Stimulated activated effector memory CD8-positive, alpha-beta T cell treated with anti-CD3 and anti-CD28 coated beads, Interleukin-12 subunit alpha, Interleukin-12 subunit beta, amount 100 ng/mL, for 72 hours (primary cell): Measurements from ENCODE around the gene ERN1.
"Not testable (repeated sequence)": the region's sequence is repeated elsewhere in the genome, so short reads cannot be mapped to it uniquely, and the experiment has no call there.

ENCODE experiments used
- ATAC-seq: fragments of 150-1000 bp; cut with Tn5 transposase; 2 replicates; pipeline ENCODE4 v1.10.0; 2021
- DNase-seq, 2 donors: peaks; one replicate each; pipeline ENCODE4 v3.0.0; 2021 to 2022; ENCODE audit warnings: low spot score in 2 of 2
- H3K27ac Mint-ChIP-seq: one replicate; pipeline ENCODE4 v1.8.0; 2022; ENCODE audit warnings: mild to moderate bottlenecking, mixed read lengths
- H3K36me3 Mint-ChIP-seq: one replicate; pipeline ENCODE4 v1.8.0; 2022; ENCODE audit warnings: mild to moderate bottlenecking, mixed read lengths
- H3K4me1 Mint-ChIP-seq: one replicate; pipeline ENCODE4 v1.8.0; 2022; ENCODE audit warnings: mixed read lengths
- H3K4me3 Mint-ChIP-seq: one replicate; pipeline ENCODE4 v1.8.0; 2022; ENCODE audit warnings: mild to moderate bottlenecking, mixed read lengths
- H3K9me3 Mint-ChIP-seq: one replicate; pipeline ENCODE4 v1.8.0; 2022; ENCODE audit warnings: mixed read lengths

ERN1 gene

DNA sequence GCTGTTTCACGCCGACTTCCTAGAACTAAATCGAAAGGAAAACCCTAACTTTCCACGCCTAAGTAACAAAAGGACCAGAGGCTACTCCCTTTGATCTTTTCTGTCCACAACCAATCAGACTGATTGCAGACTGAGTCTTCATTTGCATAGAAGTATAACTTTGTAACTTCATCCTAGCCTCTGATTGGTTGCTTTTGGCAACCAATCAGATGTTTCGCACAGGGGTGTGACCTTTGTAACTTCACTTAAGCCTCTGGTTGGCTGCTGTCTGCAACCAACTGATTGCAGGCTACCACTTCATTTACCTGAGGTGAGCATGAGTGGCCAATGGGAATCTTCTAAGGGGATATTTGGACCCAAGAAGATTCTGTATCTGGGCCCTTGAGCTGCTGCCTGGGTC is 92.1 kb downstream of the ERN1 start:
- peaks cover 87% of the 10 kb centered on the region for H3K36me3 Mint-ChIP-seq
- ATAC-seq (no peak), DNase-seq (no peak)
- peak overlapping the region; percentile 87 for H3K27ac Mint-ChIP-seq
- no peak overlapping the region for H3K4me3 Mint-ChIP-seq
- no peaks in the 10 kb centered on the region for H3K9me3 Mint-ChIP-seq
- peaks cover 34% of the 10 kb centered on the region for H3K4me1 Mint-ChIP-seq

DNA sequence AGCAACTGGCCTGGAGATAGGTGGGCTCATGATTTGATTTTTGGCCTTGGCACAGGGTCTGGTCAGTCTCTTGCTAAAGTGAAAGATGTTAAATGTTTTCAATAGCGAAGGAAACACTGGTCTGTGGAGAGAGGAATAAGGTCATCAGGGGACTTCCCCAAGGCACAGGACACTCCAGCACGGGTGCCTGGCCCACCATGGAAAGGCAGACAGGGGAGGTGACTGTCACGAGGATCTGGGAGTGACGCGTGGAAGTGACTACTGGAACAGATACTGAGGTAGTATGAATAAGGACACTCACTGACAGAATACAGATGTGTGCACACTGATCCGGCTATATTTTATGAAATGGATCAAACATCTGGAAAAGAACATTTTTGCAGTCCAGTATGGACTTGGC is 92.8 kb downstream of the ERN1 start:
- Mint-ChIP-seq H3K27ac (peak overlapping the region; percentile 80), H3K36me3 (peaks cover 81% of the 10 kb centered on the region), H3K4me3 (no peak overlapping the region), H3K9me3 (no peaks in the 10 kb centered on the region), H3K4me1 (peaks cover 31% of the 10 kb centered on the region)
- ATAC-seq (no peak), DNase-seq (no peak)

DNA sequence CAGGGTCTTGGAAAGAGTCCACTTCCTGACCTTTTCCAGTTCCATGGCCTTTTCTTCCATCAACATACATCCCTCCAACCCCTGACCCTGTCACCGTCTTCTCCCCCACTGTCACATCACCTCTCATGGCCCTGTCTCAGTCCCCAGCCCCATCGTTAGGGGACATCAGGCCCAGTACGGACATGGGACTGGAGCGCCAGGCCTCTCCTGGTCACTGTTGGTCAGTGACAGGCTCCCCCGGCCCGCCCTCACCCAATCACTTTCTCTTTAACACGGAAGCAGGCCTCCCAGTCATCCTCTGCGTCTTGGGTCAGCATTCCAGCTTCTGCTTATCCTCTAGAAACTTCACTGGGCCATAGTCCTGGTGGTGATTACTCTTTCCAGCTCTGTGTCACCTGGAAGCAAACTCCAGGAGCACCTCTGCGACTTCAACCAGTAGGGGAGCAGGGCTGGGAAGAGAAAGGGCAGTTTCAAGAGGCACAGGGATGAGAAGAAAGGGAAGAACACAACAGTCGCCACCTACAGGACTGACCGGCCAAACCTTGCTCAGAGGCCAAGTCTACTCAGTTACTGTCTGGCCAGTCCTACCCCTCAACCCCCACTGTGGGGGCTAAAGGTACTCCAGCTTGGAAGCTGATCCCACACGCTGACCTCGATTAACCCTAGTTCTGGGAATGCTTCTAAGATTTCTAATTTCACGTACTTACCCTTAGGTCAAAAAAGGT is 93.6 kb downstream of the ERN1 start:
- no peak for DNase-seq
- Mint-ChIP-seq H3K9me3 (no peaks in the 10 kb centered on the region), H3K36me3 (peaks cover 73% of the 10 kb centered on the region), H3K27ac (peak overlapping the region; percentile 80), H3K4me3 (no peak overlapping the region), H3K4me1 (peaks cover 23% of the 10 kb centered on the region)
- no peak for ATAC-seq

DNA sequence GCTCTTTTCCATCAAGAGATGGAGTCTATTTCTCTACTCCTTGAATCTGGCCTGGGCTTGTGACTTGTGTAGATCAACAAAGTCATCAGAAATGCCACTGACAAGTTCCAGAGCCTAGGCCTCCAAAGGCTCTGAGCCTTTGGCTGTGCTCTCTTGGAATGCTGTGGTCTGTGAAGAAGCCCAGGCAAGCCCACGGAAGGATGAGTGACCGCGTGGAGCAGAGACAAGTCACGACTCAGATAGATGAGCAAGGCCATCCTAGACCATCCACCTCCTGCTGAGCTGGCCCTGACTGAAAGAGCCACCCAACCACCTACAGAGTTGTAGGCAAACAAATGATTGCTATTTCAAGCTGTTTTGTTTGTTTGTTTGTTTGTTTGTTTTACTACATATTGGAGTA is 97.9 kb downstream of the ERN1 start:
- no peak overlapping the region for H3K4me3 Mint-ChIP-seq
- H3K36me3 Mint-ChIP-seq = peaks cover 42% of the 10 kb centered on the region
- ATAC-seq = peak; percentile 34
- peaks cover 16% of the 10 kb centered on the region for H3K4me1 Mint-ChIP-seq
- H3K27ac Mint-ChIP-seq = peak overlapping the region; percentile 52
- no peak for DNase-seq
- H3K9me3 Mint-ChIP-seq = no peaks in the 10 kb centered on the region

DNA sequence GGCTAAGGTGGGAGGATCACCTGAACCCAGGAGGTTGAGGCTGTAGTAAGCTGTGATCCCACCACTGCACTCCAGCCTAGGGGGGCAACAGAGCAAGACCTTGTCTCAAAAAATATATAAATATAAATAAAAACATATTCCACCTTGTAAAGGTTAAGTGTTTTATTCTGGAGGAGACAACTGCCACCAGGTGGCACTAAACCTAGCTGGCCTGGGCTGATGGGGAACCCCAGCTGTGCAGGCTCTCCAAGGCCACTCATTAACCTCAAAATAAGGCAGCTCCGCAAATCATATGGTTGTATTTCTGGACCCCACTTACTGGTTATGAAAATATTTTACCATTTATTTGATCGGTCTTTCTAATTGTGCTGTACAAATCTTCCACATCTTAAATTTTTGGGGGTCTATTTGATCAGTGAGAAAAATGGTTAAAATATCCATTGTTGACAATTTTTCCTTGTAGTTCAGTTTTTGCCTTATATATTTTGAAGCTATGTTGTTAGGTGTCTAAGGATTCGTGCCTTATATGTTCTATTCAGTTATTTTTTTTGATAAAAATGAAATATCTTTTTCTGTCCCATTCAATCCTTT is 101.0 kb downstream of the ERN1 start:
- no peak overlapping the region for H3K27ac Mint-ChIP-seq
- DNase-seq (peak; percentile 56 to 83), ATAC-seq (no peak)
- no peak overlapping the region for H3K4me3 Mint-ChIP-seq
- no peaks in the 10 kb centered on the region for H3K9me3 Mint-ChIP-seq
- H3K4me1 Mint-ChIP-seq = peaks cover 39% of the 10 kb centered on the region
- peaks cover 43% of the 10 kb centered on the region for H3K36me3 Mint-ChIP-seq

DNA sequence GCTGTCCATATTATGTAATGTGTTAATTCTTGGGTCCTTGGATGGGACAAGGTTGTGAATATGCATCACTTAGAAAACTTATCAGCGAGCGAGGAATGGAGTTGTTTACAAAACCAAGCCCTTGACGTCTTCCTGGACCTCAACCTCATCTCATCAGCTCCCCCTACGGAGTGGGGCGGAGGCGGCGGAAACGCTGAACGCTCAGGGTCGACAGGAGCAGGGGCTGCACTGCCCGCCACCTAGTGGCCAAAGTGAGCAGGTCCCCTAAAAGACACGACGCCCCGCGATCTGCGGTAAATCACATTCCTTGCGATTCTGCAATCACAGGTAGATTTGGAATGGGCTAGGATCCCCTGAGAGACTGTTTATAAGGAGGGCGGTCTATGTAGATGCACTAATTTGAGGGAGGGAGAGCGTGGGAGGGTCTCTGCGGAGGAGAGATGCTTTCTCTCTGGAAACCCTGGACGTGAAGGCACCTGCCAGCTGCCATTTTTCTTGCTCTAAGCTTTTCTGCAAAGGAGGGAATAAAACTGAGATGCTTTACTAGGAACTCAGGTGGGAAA is 104.1 kb downstream of the ERN1 start:
- Mint-ChIP-seq H3K27ac (peak overlapping the region; percentile 90), H3K36me3 (peaks cover 36% of the 10 kb centered on the region), H3K9me3 (no peaks in the 10 kb centered on the region), H3K4me1 (peaks cover 67% of the 10 kb centered on the region), H3K4me3 (peak overlapping the region; percentile 78)
- ATAC-seq (peak; percentile 80), DNase-seq (peak; percentile 84 to 91)

DNA sequence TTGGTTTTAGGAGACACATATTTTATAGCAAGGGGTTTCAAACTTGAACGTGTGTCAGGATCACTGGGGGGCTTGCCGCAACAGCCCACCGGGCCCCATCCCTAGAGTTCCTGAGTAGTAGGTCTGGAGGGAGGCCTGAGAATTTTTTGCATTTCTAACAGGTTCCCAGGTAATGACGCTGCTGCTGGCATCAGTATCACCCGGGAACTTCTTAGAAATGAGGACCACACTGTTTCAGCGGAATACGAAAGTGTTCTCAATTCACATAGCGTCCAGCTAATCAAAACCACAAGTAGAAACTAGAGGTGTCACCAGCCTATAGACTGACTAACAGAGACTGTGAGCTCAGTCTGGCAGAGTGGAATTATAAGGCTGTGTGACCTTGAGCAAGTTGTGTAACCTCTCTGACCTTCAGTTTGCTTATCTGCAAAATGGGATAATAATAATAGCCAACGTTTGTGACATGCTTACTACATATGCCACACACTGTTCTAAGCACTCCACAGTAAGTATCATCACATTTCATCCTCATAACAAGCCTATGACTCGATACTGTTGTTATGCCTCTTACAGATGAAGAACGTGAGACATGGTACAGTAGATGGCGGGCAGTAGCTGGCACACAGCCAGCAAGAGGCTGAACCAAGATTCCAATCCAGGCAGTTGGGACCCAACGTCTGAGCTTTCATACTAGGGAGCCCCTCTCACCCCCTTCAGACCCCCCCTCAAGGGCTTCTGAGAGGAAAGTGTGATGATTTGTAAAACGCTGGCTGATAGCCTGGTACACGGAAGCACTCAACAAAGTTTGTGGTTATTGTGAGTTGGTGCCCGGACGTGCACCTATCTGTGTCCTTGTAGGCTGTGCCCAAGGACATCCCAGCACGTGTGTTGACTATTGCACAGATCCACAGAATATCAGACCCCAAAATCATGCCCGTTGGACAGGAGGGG is 104.9 kb downstream of the ERN1 start:
- H3K27ac Mint-ChIP-seq = peak overlapping the region; percentile 90
- DNase-seq = peak; percentile 47 to 75
- peaks cover 69% of the 10 kb centered on the region for H3K4me1 Mint-ChIP-seq
- H3K9me3 Mint-ChIP-seq = no peaks in the 10 kb centered on the region
- ATAC-seq = peak; percentile 73
- H3K36me3 Mint-ChIP-seq = peaks cover 38% of the 10 kb centered on the region
- peak overlapping the region; percentile 78 for H3K4me3 Mint-ChIP-seq

DNA sequence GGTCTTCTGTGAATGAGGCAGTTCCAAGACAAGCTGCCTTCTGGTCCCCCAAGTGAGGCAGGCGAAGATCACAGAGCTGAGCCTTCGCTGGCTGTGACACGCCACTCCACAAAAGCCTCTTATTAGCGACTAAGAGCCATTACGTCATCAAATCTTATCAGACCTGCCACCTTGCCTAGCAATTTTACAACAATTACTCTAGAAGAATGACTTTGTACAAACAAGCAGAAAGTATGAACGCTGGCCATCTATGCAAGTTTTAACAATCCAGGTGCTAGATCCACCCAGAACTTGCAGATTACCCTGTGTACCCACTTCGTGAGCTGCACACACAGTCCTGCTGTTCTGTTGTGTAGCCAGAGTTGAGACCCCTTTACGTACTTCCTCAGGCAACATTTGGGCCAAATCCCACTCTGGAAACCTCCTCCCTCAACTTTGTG is 105.7 kb downstream of the ERN1 start:
- DNase-seq (no peak), ATAC-seq (no peak)
- Mint-ChIP-seq H3K4me1 (peaks cover 69% of the 10 kb centered on the region), H3K4me3 (peak overlapping the region; percentile 78), H3K27ac (peak overlapping the region; percentile 90), H3K9me3 (no peaks in the 10 kb centered on the region), H3K36me3 (peaks cover 37% of the 10 kb centered on the region)

DNA sequence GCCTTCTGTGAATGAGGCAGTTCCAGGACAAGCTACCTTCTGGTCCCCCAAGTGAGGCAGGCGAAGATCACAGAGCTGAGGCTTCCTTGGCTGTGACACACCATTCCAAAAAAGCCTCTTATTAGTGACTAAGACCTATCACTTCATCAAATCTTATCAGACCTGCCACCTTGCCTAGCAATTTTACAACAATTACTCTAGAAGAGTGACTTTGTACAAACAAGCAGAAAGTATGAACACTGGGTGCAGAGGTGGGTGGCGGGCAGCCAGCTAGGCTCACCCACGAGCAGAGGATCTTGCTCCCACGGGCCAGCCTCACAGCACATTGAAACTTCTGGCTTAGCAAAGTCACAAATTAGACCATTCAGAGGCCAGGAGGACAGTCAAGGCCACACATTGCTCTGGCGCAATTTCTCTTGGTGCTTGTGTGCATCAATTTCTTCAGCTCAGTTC is 107.3 kb downstream of the ERN1 start:
- Mint-ChIP-seq H3K36me3 (peaks cover 42% of the 10 kb centered on the region), H3K4me3 (peak overlapping the region; percentile 31), H3K4me1 (peaks cover 68% of the 10 kb centered on the region), H3K27ac (peak overlapping the region; percentile 84), H3K9me3 (no peaks in the 10 kb centered on the region)
- no peak for DNase-seq
- ATAC-seq = no peak

DNA sequence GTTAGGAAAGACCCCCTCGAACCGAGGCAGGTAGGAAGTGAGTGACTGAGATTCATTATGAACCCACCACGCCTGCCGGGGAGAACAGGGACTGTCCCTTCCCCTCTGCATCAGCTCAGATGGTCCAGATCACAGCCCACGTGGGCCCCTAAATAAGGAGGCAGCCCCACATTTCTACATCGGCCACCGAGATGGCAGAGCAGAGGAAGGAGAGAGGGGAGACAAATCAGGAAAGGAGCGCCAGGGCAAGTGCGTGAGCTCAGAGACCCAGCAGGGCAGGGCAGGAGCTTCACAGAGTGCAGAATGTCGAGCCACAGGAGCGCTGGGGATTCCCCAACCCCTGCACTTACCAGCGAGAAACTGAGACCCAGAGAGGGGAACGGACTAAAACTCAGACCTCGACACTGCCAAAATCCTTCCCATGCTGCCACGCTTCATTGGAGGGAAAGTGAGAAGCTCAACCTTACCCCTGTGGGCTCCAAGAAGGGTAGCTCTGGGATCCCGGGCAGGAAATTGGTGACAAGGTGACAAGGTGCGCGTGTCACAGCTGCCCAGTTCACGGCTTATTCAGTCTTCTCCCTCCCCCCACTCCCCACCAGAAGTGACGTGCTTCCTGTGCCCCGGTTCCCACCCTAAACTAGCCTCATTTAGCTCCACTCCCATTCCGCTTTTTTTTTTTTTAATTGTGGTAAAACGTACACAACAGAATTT is 109.7 kb downstream of the ERN1 start, which contains the start of gene ICAM2:
Gene ICAM2, minus strand, starts transcription at position 578 of the 711 bp plus-strand sequence. CDS start 13,942 bp downstream, outside the sequence.
- Mint-ChIP-seq H3K27ac (peak within 1 kb of the TSS; percentile 96), H3K9me3 (no peaks in the 10 kb centered on the region), H3K36me3 (peaks cover 35% of the 10 kb centered on the region), H3K4me1 (peaks cover 65% of the 10 kb centered on the region), H3K4me3 (peak within 1 kb of the TSS; percentile 90)
- ATAC-seq (peak; percentile 82), DNase-seq (peak; percentile 67 to 90)

DNA sequence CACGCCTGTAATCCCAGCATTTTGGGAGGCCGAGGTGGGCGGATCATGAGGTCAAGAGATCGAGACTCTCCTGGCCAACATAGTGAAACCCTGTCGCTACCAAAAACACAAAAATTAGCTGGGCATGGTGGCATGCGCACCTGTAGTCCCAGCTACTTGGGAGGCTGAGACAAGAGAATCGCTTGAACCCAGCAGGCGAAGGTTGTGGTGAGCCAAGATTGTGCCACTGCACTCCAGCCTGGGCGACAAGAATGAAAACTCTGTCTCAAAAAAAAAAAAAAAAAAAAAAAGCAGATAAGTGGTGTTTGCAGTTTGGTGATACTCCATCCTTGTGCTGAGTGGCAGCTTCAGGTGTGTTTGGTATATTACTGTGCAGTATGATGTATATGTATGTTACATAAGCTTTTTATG is 110.4 kb downstream of the ERN1 start:
- peaks cover 28% of the 10 kb centered on the region for H3K36me3 Mint-ChIP-seq
- not testable (repeated sequence) for DNase-seq, H3K9me3 Mint-ChIP-seq
- peaks cover 65% of the 10 kb centered on the region for H3K4me1 Mint-ChIP-seq
- H3K4me3 Mint-ChIP-seq = peak overlapping the region; percentile 90
- ATAC-seq = peak; percentile 34
- H3K27ac Mint-ChIP-seq = peak overlapping the region; percentile 96

DNA sequence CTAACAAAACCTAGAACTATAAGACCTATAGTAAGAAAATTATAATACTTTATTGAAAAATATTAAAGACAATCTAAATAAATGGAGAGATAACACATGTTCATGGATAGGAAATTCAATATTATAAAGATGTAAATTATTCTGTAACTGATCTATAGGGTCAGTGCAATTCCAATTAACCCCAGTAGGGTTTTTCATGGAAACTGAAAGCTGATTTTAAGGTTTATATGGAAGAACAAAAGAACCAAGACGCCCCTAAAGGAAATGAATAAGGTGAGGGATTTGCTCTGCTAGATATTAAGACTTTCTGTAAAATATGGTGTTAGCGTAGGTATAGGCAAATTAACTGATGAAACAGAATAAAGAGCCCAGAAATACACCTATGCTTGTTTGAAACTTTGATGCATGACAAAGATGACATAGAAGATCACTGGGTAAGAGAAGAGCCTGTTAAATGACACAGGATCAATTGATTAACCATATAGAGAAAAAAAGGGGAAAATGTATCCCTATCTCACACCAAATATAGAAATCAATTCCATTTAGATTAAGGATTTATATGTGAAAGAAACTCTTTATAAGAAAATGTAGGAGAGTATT is 112.5 kb downstream of the ERN1 start:
- Mint-ChIP-seq H3K4me1 (peaks cover 55% of the 10 kb centered on the region), H3K4me3 (peak overlapping the region; percentile 90), H3K36me3 (peaks cover 22% of the 10 kb centered on the region), H3K9me3 (no peaks in the 10 kb centered on the region), H3K27ac (peak overlapping the region; percentile 99)
- ATAC-seq = no peak
- no peak for DNase-seq

DNA sequence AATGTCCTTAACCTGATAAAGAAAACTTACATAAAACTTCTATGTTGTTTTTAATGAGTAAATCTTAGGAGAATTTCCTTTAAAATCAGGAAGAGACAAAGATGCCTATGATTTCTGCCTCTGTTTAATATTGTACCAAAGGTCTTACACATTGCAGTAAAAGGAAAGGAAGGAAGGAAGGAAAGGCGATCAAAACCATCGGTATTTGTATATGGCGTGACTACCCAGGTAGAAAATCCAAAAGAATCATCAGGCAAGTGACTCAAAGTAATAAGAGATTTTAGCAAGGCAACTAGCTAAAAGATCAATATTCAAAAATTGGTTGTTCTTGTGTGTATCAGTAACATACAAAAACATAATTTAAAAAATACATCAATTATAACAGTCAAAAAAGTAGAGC is 113.0 kb downstream of the ERN1 start:
- ATAC-seq (no peak), DNase-seq (no peak)
- Mint-ChIP-seq H3K36me3 (peaks cover 22% of the 10 kb centered on the region), H3K9me3 (no peaks in the 10 kb centered on the region), H3K27ac (peak overlapping the region; percentile 99), H3K4me3 (peak overlapping the region; percentile 90), H3K4me1 (peaks cover 50% of the 10 kb centered on the region)

DNA sequence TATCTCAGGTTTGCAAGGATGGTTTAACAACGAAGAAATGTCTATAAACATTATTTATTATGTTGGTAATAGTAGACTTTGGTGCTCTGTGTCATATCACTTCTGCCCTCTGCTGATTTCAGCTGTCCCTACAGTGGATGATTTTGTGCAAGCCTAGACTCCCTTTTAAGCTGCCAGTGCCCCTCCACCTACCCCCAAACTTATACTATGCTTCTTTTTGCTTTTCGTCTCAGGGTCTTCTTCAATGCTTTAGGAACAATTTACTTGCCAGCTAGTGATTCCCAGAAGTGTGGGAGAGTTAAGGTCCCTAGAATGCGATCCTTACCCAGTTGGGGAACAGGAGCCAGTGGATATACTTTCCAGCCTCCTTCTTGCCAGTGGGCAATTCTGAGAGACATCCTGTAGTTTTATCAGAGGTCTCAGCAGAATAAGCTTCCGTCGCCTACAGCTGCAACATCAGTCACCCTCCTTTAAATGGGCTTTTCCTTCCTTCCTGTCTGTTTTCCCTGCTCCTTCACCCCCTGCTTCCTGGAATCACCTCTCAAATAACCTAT is 113.6 kb downstream of the ERN1 start:
- H3K27ac Mint-ChIP-seq = peak overlapping the region; percentile 99
- ATAC-seq = no peak
- no peaks in the 10 kb centered on the region for H3K9me3 Mint-ChIP-seq
- H3K36me3 Mint-ChIP-seq = peaks cover 29% of the 10 kb centered on the region
- DNase-seq = no peak
- H3K4me3 Mint-ChIP-seq = peak overlapping the region; percentile 90
- H3K4me1 Mint-ChIP-seq = peaks cover 45% of the 10 kb centered on the region
